K562 (cell line): Measurements from ENCODE around the gene SEPHS1. TPM values are rescaled to one million over a fixed set of nuclear protein-coding genes. Genes with fewer than 3 reads are reported as not detected.

Experiments used
- ATAC-seq: fragments of 200-7000 bp; cut with Tn5 transposase; 3 replicates; pipeline ENCODE4 v1.9.1; 2020; ENCODE audit warnings: moderate library complexity
- BruUV-seq: library from RNA; stranded (reverse); fragments of 400-500 nt; replicated peaks from 2 replicates; lab custom pipeline; 2021; lab: Mats Ljungman, UMichigan
- CTCF ChIA-PET: fragments of 300-600 bp; formaldehyde crosslinking; extraction: SDS; loops from one replicate; lab custom pipeline; 2021; ENCODE audit warnings: low intra/inter-chr PET ratio; lab: Yijun Ruan, JAX
- POLR2A ChIA-PET: fragments of 300-600, 350-650 bp; sonication (Branson Sonifier 250); formaldehyde crosslinking; extraction: SDS; loops from one replicate; lab custom pipeline; 2021; ENCODE audit warnings: antibody characterized with exemption, inconsistent platforms; lab: Yijun Ruan, JAX
- DNase-seq, 4 experiments: peaks; one replicate each; pipeline versions ENCODE4 v3.0.0 to v3.0.0-alpha.2; 2011 to 2018; ENCODE audit warnings: low spot score in 3 of 4, mixed read lengths in 3 of 4; ENCODE audit errors: extremely low read depth in 1 of 4
- FAIRE-seq: peaks from 2 replicates; lab custom pipeline; 2011; peaks lifted over from hg19 to GRCh38; lab: Jason Lieb, UNC
- H2AFZ ChIP-seq: 2 replicates; pipeline ENCODE4 v1.6.0; 2011; ENCODE audit warnings: low read depth, low read length, control low read depth, inconsistent platforms
- H3K27ac ChIP-seq: fragments of 200-600 bp; 3 replicates; pipeline ENCODE4 v1.8.0; 2011; ENCODE audit warnings: low read depth, mild to moderate bottlenecking, control low read depth, inconsistent platforms, low read length, moderate library complexity, mixed read lengths; ENCODE audit errors: extremely low read depth
- H3K27me3 ChIP-seq, 2 experiments: fragments of 300-600 bp in 1 of 2; 2 replicates in 1 of 2; 3 replicates in 1 of 2; pipeline versions ENCODE4 v1.6.0 to v1.8.0; 2011; ENCODE audit warnings: inconsistent platforms in 2 of 2, low read length in 2 of 2, mild to moderate bottlenecking in 1 of 2, mixed read lengths in 1 of 2, moderate library complexity in 1 of 2; ENCODE audit not compliant: control insufficient read depth in 2 of 2, insufficient read depth in 2 of 2
- H3K36me3 ChIP-seq: fragments of 300-600 bp; 3 replicates; pipeline ENCODE4 v1.8.0; 2011; ENCODE audit warnings: mild to moderate bottlenecking, low read length, inconsistent platforms; ENCODE audit not compliant: control insufficient read depth, insufficient read depth
- H3K4me1 ChIP-seq, 2 experiments: fragments of 200-600 bp in 1 of 2; replicated peaks in 1 of 2; 2 replicates in 1 of 2; 3 replicates in 1 of 2; pipeline versions ENCODE4 v1.5.1 to v1.8.0; 2011; ENCODE audit warnings: inconsistent platforms in 2 of 2, low read length in 2 of 2, mild to moderate bottlenecking in 1 of 2, mixed read lengths in 1 of 2, moderate library complexity in 1 of 2; ENCODE audit not compliant: control insufficient read depth in 2 of 2, insufficient read depth in 2 of 2
- H3K4me2 ChIP-seq: 2 replicates; pipeline ENCODE4 v1.6.1; 2011; ENCODE audit warnings: low read length, control low read depth, inconsistent platforms, mixed read lengths; ENCODE audit not compliant: insufficient read depth
- H3K4me3 ChIP-seq: fragments of 200-600 bp; sonication (generic), shearing (Covaris generic); 2 replicates; pipeline ENCODE4 v1.5.1; 2016; ENCODE audit warnings: control low read depth, inconsistent platforms
- H3K79me2 ChIP-seq: fragments of 200-600 bp; 3 replicates; pipeline ENCODE4 v1.8.0; 2011; ENCODE audit warnings: low read length, inconsistent platforms; ENCODE audit not compliant: control insufficient read depth, insufficient read depth
- H3K9ac ChIP-seq, 2 experiments: 2 replicates each; pipeline versions ENCODE4 v1.6.0 to v1.6.1; 2011; ENCODE audit warnings: low read depth in 2 of 2, low read length in 2 of 2, control low read depth in 1 of 2, inconsistent platforms in 1 of 2, mild to moderate bottlenecking in 1 of 2, mixed read lengths in 1 of 2; ENCODE audit not compliant: insufficient read depth in 1 of 2
- H3K9me1 ChIP-seq: one replicate; pipeline ENCODE4 v1.6.0; 2011; ENCODE audit warnings: inconsistent platforms, mild to moderate bottlenecking, low read length, moderate library complexity; ENCODE audit not compliant: control insufficient read depth, insufficient read depth
- H3K9me3 ChIP-seq: replicated peaks from 2 replicates; pipeline ENCODE4 v1.5.1; 2011; ENCODE audit warnings: low read depth, low read length, inconsistent platforms; ENCODE audit not compliant: control insufficient read depth, insufficient read depth
- H4K20me1 ChIP-seq: replicated peaks from 2 replicates; pipeline ENCODE4 v1.6.1; 2011; ENCODE audit warnings: low read length, inconsistent platforms, mixed read lengths; ENCODE audit not compliant: control insufficient read depth, insufficient read depth
- CEBPZ ChIP-seq: fragments of 150-350 bp; IDR thresholded peaks from 2 replicates; pipeline ENCODE4 v1.6.1; 2014; ENCODE audit warnings: low read depth, mild to moderate bottlenecking, low read length, borderline replicate concordance
- CHD1 ChIP-seq: fragments of 200-600 bp; sonication (generic); IDR thresholded peaks from one replicate; pipeline ENCODE4 v1.6.1; 2012; ENCODE audit warnings: mild to moderate bottlenecking, moderate library complexity, low read length, inconsistent platforms
- E2F6 ChIP-seq, 2 experiments: IDR thresholded peaks; 2 replicates each; pipeline ENCODE4 v1.6.1; 2011; ENCODE audit warnings: borderline replicate concordance in 1 of 2, control low read depth in 1 of 2, low read depth in 1 of 2, low read length in 1 of 2, mild to moderate bottlenecking in 1 of 2, mixed read lengths in 1 of 2, moderate library complexity in 1 of 2; ENCODE audit not compliant: insufficient read depth in 1 of 2, insufficient read length in 1 of 2, poor library complexity in 1 of 2, severe bottlenecking in 1 of 2; ENCODE audit errors: extremely low read depth in 1 of 2
- GTF2F1 ChIP-seq: IDR thresholded peaks from 2 replicates; pipeline ENCODE4 v1.6.1; 2011; ENCODE audit warnings: low read depth, low read length, improper control_type of control experiment
- NKRF ChIP-seq: fragments of 450-650 bp; IDR thresholded peaks from 2 replicates; pipeline ENCODE4 v1.6.1; 2016; ENCODE audit warnings: borderline replicate concordance
- PML ChIP-seq: IDR thresholded peaks from 2 replicates; pipeline ENCODE4 v1.6.1; 2012; ENCODE audit warnings: low read length, inconsistent platforms
- RAD21 ChIP-seq, 2 experiments: fragments of 250-450 bp in 1 of 2; fragments of 450-650 bp in 1 of 2; sonication (Bioruptor Pico) in 1 of 2; formaldehyde crosslinking in 1 of 2; IDR thresholded peaks in 1 of 2; conservative IDR thresholded peaks in 1 of 2; 2 replicates each; pipeline versions ENCODE4 v1.4.0 to v1.8.0; 2020 to 2022; ENCODE audit warnings: mild to moderate bottlenecking in 2 of 2, moderate library complexity in 1 of 2
- RBM39 ChIP-seq: fragments of 200-400 bp; formaldehyde crosslinking; optimal IDR thresholded peaks from 2 replicates; pipeline ENCODE3; 2018; ENCODE audit warnings: low read depth, low read length
- YY1 ChIP-seq, 3 experiments: IDR thresholded peaks; 2 replicates each; pipeline ENCODE4 v1.6.1; 2011; ENCODE audit warnings: low read length in 2 of 3, mild to moderate bottlenecking in 2 of 3, moderate library complexity in 2 of 3, borderline replicate concordance in 1 of 3, control low read depth in 1 of 3, low read depth in 1 of 3; ENCODE audit not compliant: insufficient read depth in 3 of 3, insufficient replicate concordance in 2 of 3, control insufficient read depth in 1 of 3, insufficient read length in 1 of 3; ENCODE audit errors: extremely low read depth in 1 of 3
- ZFP30 ChIP-seq: fragments of 250-450 bp; sonication (Bioruptor Pico); IDR thresholded peaks from 2 replicates; pipeline ENCODE4 v1.8.0; 2022; ENCODE audit warnings: moderate library complexity, mild to moderate bottlenecking, inconsistent platforms, borderline replicate concordance
- WGBS: fragments of 100-300 bp; shearing (Covaris generic); methylation state at CpG from one replicate; pipeline ENCODE4 v1.1.6; 2016; ENCODE audit warnings: low coverage, mixed read lengths; ENCODE audit not compliant: insufficient coverage; ENCODE audit errors: missing lambda C conversion rate; 5-methylcytosine and 5-hydroxymethylcytosine counted together
- in situ Hi-C: fragments of 300-500 bp; cut with MboI; formaldehyde crosslinking; loops from 4 replicates; pipeline ENCODE4 v1.15.0; 2018; ENCODE audit warnings: inconsistent platforms, mixed read lengths
- intact Hi-C: fragments of 100-400 bp; cut with micrococcal nuclease; formaldehyde crosslinking; loops from 2 replicates; pipeline ENCODE4 v1.14.2; 2022
- polyA plus RNA-seq, 8 experiments: library from polyadenylated mRNA; depleted of rRNA in 4 of 8; stranded (reverse) in 5 of 8; unstranded in 3 of 8; fragments of >200 nt; fragmentation: Nextera tagmentation in 2 of 8; fragmentation: Illumina TruSeq in 1 of 8; extraction: Ambion mirVana in 2 of 8; extraction: Trizol in 1 of 8; gene quantifications; 2 replicates each; pipeline versions ENCODE4 v1.2.1 to v1.2.3, GENCODE V29; 2011 to 2014; ENCODE audit warnings: inconsistent platforms in 1 of 8, missing spikeins in 1 of 8
- total RNA-seq, 7 experiments: library from RNA; depleted of rRNA in 6 of 7; stranded (reverse); fragments of >200 nt in 6 of 7; fragmentation: Illumina TruSeq in 2 of 7; extraction: Trizol in 2 of 7; gene quantifications; 2 replicates each; pipeline versions ENCODE4 v1.2.1 to v1.2.3, GENCODE V29; 2011 to 2021; ENCODE audit warnings: low replicate concordance in 1 of 7

SEPHS1 gene
- total and polyA plus RNA-seq, 9 of the 15 experiments (the other 6 are each of a cell fraction or from before 2014, with no cell fraction given) = 14.7 to 82.8 (median 41.8) TPM

GRCh38 chr10:13347043-13347499 is 1.0 kb downstream of the SEPHS1 start (continued):
- peak; percentile 62 for TF ChIP-seq CHD1
- TF ChIP-seq PML = no peak
- TF ChIP-seq GTF2F1 = no peak
- TF ChIP-seq, all 486 proteins: peak for 14

- peaks cover 10 to 17% of the 10 kb centered on the region in 2 experiments for H3K4me1 ChIP-seq
- no peaks in the 10 kb centered on the region for H3K9me3 ChIP-seq
- H3K79me2 ChIP-seq = peaks cover 41% of the 10 kb centered on the region
- in situ Hi-C loops (no loop called here), intact Hi-C loops (no loop called here)
- peaks cover 24% of the 10 kb centered on the region; the same call in 2 of the 3 replicates for H3K36me3 ChIP-seq
- H2AFZ ChIP-seq = peak overlapping the region; percentile 77
- H3K9me1 ChIP-seq = no peaks in the 10 kb centered on the region
- peak overlapping the region; percentile 76 to 96 for H3K9ac ChIP-seq
- TSS peak; percentile 70 for BruUV-seq
- DNase-seq (peak in 1 of 4 experiments; percentile 47), ATAC-seq (no peak), FAIRE-seq (peak; percentile 44)
- H3K4me2 ChIP-seq = peak overlapping the region; percentile 77
- H3K27me3 ChIP-seq = peaks cover 0 to 2% of the 10 kb centered on the region in 2 experiments; a peak in 2 of 5 replicates
- 10% methylated on average over 17 of the region's 18 CpGs for WGBS
- ChIA-PET CTCF (no interaction called here), POLR2A (no interaction called here)
- peak overlapping the region; percentile 88 for H3K4me3 ChIP-seq
- H4K20me1 ChIP-seq = no peaks in the 10 kb centered on the region
- peak overlapping the region; percentile 85 for H3K27ac ChIP-seq
- TF ChIP-seq CEBPZ = no peak
- TF ChIP-seq RBM39 = no peak
- no peak for TF ChIP-seq ZFP30 (CRISPR knock-in tag)
- peak in 1 of 2 experiments; percentile 61 for TF ChIP-seq E2F6 (IDR thresholded peaks at IDR 0.05; ENCODE audit: borderline replicate concordance in 1 of 2, extremely low read depth in 1 of 2, insufficient read depth in 1 of 2, insufficient read length in 1 of 2, low read depth in 1 of 2, low read length in 1 of 2, poor library complexity in 1 of 2, severe bottlenecking in 1 of 2)
- peak in 1 of 3 experiments; percentile 18 for TF ChIP-seq YY1 (IDR thresholded peaks at IDR 0.05; ENCODE audit: borderline replicate concordance in 1 of 3, control insufficient read depth in 1 of 3, extremely low read depth in 1 of 3, insufficient read depth in 3 of 3, insufficient read length in 1 of 3, insufficient replicate concordance in 2 of 3, low read depth in 1 of 3, low read length in 2 of 3)
- TF ChIP-seq RAD21 (CRISPR knock-in tag; conservative IDR thresholded peaks at IDR 0.05 in 1 of 2, IDR thresholded peaks at IDR 0.05 in 1 of 2) = no peak
- peak; percentile 46; the same call in 1 of the 2 replicates for TF ChIP-seq NKRF
Measured at GRCh38 chr10:13346283-13347042, 1.6 kb downstream of the SEPHS1 start.
